Thyroid gland (tissue), 4 donors: ENCODE measurements around the gene CDC42EP5. TPM values are rescaled to one million over a fixed set of nuclear protein-coding genes. Genes with fewer than 3 reads are reported as not detected.

Experiments
- DNase-seq, 2 donors: peaks; one replicate each; pipeline ENCODE4 v3.0.0-alpha.2; 2019
- H3K27ac ChIP-seq, 3 donors: fragments of 200-600 bp; sonication (generic); 1 replicate in 2 of 3; 2 replicates in 1 of 3; pipeline ENCODE4 v1.5.1; 2016 to 2019; ENCODE audit warnings: mild to moderate bottlenecking in 1 of 3, moderate library complexity in 1 of 3
- H3K27me3 ChIP-seq: fragments of 200-600 bp; sonication (generic); one replicate; pipeline ENCODE4 v1.5.1; 2019
- H3K36me3 ChIP-seq, 2 donors: fragments of 200-600 bp; sonication (generic); one replicate each; pipeline ENCODE4 v1.5.1; 2016 to 2019
- H3K4me1 ChIP-seq, 2 donors: fragments of 200-600 bp; sonication (generic); one replicate each; pipeline ENCODE4 v1.5.1; 2017 to 2019
- H3K4me3 ChIP-seq, 3 donors: fragments of 200-600 bp; sonication (generic); replicated peaks in 1 of 3; 1 replicate in 2 of 3; 2 replicates in 1 of 3; pipeline ENCODE4 v1.5.1; 2016; ENCODE audit warnings: mild to moderate bottlenecking in 1 of 3
- H3K9me3 ChIP-seq: fragments of 200-600 bp; sonication (generic); one replicate; pipeline ENCODE4 v1.5.1; 2017
- POLR2A ChIP-seq, 2 donors: fragments of 450-650 bp; IDR thresholded peaks; one replicate each; pipeline ENCODE4 v1.6.1; 2017; ENCODE audit warnings: antibody characterized with exemption in 2 of 2, mild to moderate bottlenecking in 2 of 2, moderate library complexity in 1 of 2
- WGBS, 2 donors: methylation state at CpG; one replicate each; pipeline ENCODE4 v1.1.5; 2017; 5-methylcytosine and 5-hydroxymethylcytosine counted together
- intact Hi-C: fragments of 100-400 bp; cut with DNase I; formaldehyde crosslinking; loops from one replicate; pipeline ENCODE4 v1.15.1; 2023
- small RNA-seq: library from RNA; depleted of rRNA; stranded (forward); fragments of <200 nt; gene quantifications from one replicate; pipeline ENCODE3, GENCODE V24; 2016
- total RNA-seq, 4 donors: library from RNA; depleted of rRNA; stranded (reverse); fragments of >200 nt; gene quantifications; one replicate each; pipeline ENCODE4 v1.2.3, GENCODE V29; 2016
- TF ChIP-seq, protein P1 (sequence below), 6 experiments: fragments of 200-600 bp in 3 of 6; fragments of 450-650 bp in 3 of 6; sonication (generic) in 3 of 6; IDR thresholded peaks; one replicate each; pipeline ENCODE4 v1.5.1; 2016 to 2019; ENCODE audit warnings: antibody characterized with exemption in 6 of 6, mild to moderate bottlenecking in 2 of 6, inconsistent platforms in 1 of 6, moderate library complexity in 1 of 6

Gene CDC42EP5
- total RNA-seq, 4 donors from 2014 or later, result 1.8 to 18.7 (median 12.1) TPM

DNA sequence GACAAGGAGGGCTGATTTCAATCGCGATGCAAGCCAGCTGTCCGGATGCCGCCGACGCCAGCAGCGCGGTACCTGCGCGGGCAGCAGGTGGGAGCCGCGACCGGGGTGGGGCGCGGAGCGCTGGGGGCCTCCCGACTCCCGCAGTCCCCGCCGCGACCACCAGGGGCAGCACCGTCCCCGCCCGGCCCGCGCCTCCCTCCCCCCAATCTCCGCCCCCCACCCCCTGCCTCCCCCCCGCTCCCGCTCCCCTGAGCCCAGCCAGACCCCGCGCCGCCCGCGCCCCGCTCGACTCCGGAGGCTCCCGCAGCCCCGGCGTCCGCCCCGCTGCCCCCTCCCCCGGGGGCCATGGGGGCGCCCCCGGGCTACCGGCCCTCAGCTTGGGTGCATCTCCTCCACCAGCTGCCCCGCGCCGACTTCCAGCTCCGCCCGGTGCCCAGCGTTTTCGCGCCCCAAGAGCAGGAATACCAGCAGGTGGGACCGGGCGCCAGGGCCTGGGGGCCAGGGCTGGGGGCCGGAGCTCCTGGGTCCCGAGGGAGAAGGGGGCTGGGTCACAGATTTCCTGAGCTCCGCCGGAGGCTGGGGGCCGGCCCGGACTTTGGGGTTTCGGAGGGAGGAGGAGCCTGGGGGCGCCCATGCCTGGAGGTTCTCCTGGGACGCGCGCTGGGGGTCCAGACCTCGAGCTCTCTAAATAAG lies 57.7 kb downstream of the CDC42EP5 start, which contains the start of gene TTYH1:
Gene TTYH1, plus strand, starts transcription at position 257 of the 693 bp plus-strand sequence. Its CDS starts 89 bp downstream, at position 346.
- no peak within 1 kb of the TSS for H3K27ac ChIP-seq
- TF ChIP-seq POLR2A (IDR thresholded peaks at IDR 0.05), result no peak
- TF ChIP-seq, protein P1, sequence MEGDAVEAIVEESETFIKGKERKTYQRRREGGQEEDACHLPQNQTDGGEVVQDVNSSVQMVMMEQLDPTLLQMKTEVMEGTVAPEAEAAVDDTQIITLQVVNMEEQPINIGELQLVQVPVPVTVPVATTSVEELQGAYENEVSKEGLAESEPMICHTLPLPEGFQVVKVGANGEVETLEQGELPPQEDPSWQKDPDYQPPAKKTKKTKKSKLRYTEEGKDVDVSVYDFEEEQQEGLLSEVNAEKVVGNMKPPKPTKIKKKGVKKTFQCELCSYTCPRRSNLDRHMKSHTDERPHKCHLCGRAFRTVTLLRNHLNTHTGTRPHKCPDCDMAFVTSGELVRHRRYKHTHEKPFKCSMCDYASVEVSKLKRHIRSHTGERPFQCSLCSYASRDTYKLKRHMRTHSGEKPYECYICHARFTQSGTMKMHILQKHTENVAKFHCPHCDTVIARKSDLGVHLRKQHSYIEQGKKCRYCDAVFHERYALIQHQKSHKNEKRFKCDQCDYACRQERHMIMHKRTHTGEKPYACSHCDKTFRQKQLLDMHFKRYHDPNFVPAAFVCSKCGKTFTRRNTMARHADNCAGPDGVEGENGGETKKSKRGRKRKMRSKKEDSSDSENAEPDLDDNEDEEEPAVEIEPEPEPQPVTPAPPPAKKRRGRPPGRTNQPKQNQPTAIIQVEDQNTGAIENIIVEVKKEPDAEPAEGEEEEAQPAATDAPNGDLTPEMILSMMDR (IDR thresholded peaks at IDR 0.05), result peak in 1 of 6 experiments; percentile 30
- peaks cover 0 to 2% of the 10 kb centered on the region in 2 donors for H3K4me1 ChIP-seq
- intact Hi-C loops, result no loop called here
- no peaks in the 10 kb centered on the region for H3K36me3 ChIP-seq
- no peak for DNase-seq
- H3K9me3 ChIP-seq, result no peaks in the 10 kb centered on the region
- WGBS, 2 donors, result 5 to 7% methylated on average over 17 to 26 of the region's 68 CpGs
- H3K27me3 ChIP-seq, result peaks cover 12% of the 10 kb centered on the region
- H3K4me3 ChIP-seq, result no peak within 1 kb of the TSS

Small RNA genes within 50 kb of the gene (small RNA-seq; reads per million reads assigned to genes)
- not detected for gene AC245884.3

Other genes starting within 250 kb of the CDC42EP5 start
- gene LILRA6, start 230.5 kb downstream of the CDC42EP5 start, total RNA-seq, result 1 to 10 TPM in 2 of 4 donors, under 1 TPM in 1, not detected in 1; 0.46 to 1.6 (median 1.1) TPM
- gene LILRB5, start 216.0 kb downstream of the CDC42EP5 start, total RNA-seq, result 10 to 100 TPM in 1 of 4 donors, 1 to 10 TPM in 3; 2.0 to 11.4 (median 5.9) TPM
- gene LILRB2, start 192.2 kb downstream of the CDC42EP5 start, total RNA-seq, result 1 to 10 TPM in 2 of 4 donors, under 1 TPM in 2; 0.67 to 2.0 (median 1.1) TPM
- under 1 TPM in 2 of 4 donors, not detected in 2; 0.45 to 0.81 TPM for gene LILRA5, start 160.1 kb downstream of the CDC42EP5 start, total RNA-seq
- not detected for gene LILRA4, start 134.1 kb downstream of the CDC42EP5 start, total RNA-seq
- 10 to 100 TPM in 2 of 4 donors, 1 to 10 TPM in 2; 3.1 to 14.5 (median 8.7) TPM for gene LAIR1, start 108.4 kb downstream of the CDC42EP5 start, total RNA-seq
- gene TTYH1, start 57.8 kb downstream of the CDC42EP5 start, total RNA-seq, result under 1 TPM in 2 of 4 donors, not detected in 2; 0.45 to 0.94 TPM
- 100 to 1,000 TPM; 124 to 219 (median 157) TPM for gene LENG8, start 24.1 kb downstream of the CDC42EP5 start, total RNA-seq
- gene LENG9, start 9.5 kb downstream of the CDC42EP5 start, total RNA-seq, result 1 to 10 TPM; 1.3 to 4.6 (median 3.2) TPM
- gene LAIR2, start 29.5 kb upstream of the CDC42EP5 start, total RNA-seq, result not detected
- gene LILRA2, start 100.5 kb upstream of the CDC42EP5 start, total RNA-seq, result 1 to 10 TPM in 2 of 4 donors, under 1 TPM in 2; 0.24 to 1.4 (median 0.83) TPM
- under 1 TPM in 1 of 4 donors, not detected in 3; 0.54 TPM for gene LILRA1, start 120.3 kb upstream of the CDC42EP5 start, total RNA-seq
- 1 to 10 TPM in 1 of 4 donors, under 1 TPM in 3; 0.13 to 1.5 (median 0.44) TPM for gene LILRB1, start 157.2 kb upstream of the CDC42EP5 start, total RNA-seq
- 1 to 10 TPM; 2.7 to 6.2 (median 3.7) TPM for gene LILRB4, start 189.7 kb upstream of the CDC42EP5 start, total RNA-seq